ENCODE results near the gene KRTAP5-9.

KRTAP5-9 gene, protein sequence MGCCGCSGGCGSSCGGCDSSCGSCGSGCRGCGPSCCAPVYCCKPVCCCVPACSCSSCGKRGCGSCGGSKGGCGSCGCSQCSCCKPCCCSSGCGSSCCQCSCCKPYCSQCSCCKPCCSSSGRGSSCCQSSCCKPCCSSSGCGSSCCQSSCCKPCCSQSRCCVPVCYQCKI

DNA sequence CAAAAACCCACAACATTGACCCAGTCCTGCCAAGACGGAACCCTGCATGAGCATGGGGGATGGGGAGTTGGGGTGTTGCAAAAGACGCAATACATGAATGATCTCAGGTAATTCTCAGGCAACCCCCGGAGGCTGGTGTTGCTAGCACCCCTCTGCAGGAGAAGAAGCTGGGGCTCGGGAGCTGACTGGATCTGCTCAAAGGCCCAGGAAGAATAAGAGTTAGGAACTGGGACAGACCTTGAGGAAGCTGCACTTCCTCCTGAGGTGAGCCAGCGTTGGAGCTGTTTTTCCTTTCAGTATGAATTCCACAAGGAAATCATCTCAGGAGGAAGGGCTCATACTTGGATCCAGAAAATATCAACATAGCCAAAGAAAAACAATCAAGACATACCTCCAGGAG is at the start of gene KRTAP5-9:
KRTAP5-9 (plus strand) TSS at position 301 of the 400 bp plus-strand sequence. CDS start 238 bp downstream, outside the sequence.
- Histone ChIP-seq H3K27me3 (replicated peaks; ENCODE audit: control insufficient read depth, insufficient read depth, low read length) (peaks cover 18% of the 10 kb centered on the region), H3K9ac (ENCODE audit: low read length) (no peak within 1 kb of the TSS), H3K36me3 (ENCODE audit: control insufficient read depth, insufficient read depth, low read length, severe bottlenecking) (no peaks in the 10 kb centered on the region), H3K4me3 (ENCODE audit: low read length) (no peak within 1 kb of the TSS), H3K4me1 (ENCODE audit: control insufficient read depth, insufficient read depth, low read length) (no peaks in the 10 kb centered on the region), H3K9me3 (ENCODE audit: control insufficient read depth, low read length) (no peaks in the 10 kb centered on the region)
- DNase-seq (ENCODE audit: low read depth) = no peak

GRCh38 chr11:71499125-71499524 is 49.1 kb upstream of the KRTAP5-9 start:
- H3K4me1 ChIP-seq (ENCODE audit: control insufficient read depth, insufficient read depth, low read length) = peaks cover 7% of the 10 kb centered on the region
- H3K36me3 ChIP-seq (ENCODE audit: control insufficient read depth, insufficient read depth, low read length, severe bottlenecking) = peaks cover 76% of the 10 kb centered on the region
- no peak overlapping the region for H3K9ac ChIP-seq (ENCODE audit: low read length)
- no peaks in the 10 kb centered on the region for H3K27me3 ChIP-seq (replicated peaks; ENCODE audit: control insufficient read depth, insufficient read depth, low read length)
- no peak for DNase-seq (ENCODE audit: low read depth)
- H3K9me3 ChIP-seq (ENCODE audit: control insufficient read depth, low read length) = no peaks in the 10 kb centered on the region
- no peak overlapping the region for H3K4me3 ChIP-seq (ENCODE audit: low read length)

- Histone ChIP-seq H3K27me3 (replicated peaks; ENCODE audit: control insufficient read depth, insufficient read depth, low read length) (no peaks in the 10 kb centered on the region), H3K4me3 (ENCODE audit: low read length) (no peak overlapping the region), H3K9ac (ENCODE audit: low read length) (no peak overlapping the region), H3K4me1 (ENCODE audit: control insufficient read depth, insufficient read depth, low read length) (peaks cover 7% of the 10 kb centered on the region), H3K36me3 (ENCODE audit: control insufficient read depth, insufficient read depth, low read length, severe bottlenecking) (peaks cover 78% of the 10 kb centered on the region), H3K9me3 (ENCODE audit: control insufficient read depth, low read length) (no peaks in the 10 kb centered on the region)
- DNase-seq (ENCODE audit: low read depth) = no peak
Measured at GRCh38 chr11:71499546-71499945, 48.7 kb upstream of the KRTAP5-9 start.

GRCh38 chr11:71500601-71501021 is 47.6 kb upstream of the KRTAP5-9 start:
- DNase-seq (ENCODE audit: low read depth) = no peak
- no peak overlapping the region for H3K4me3 ChIP-seq (ENCODE audit: low read length)
- peaks cover 7% of the 10 kb centered on the region for H3K4me1 ChIP-seq (ENCODE audit: control insufficient read depth, insufficient read depth, low read length)
- peaks cover 70% of the 10 kb centered on the region for H3K36me3 ChIP-seq (ENCODE audit: control insufficient read depth, insufficient read depth, low read length, severe bottlenecking)
- H3K27me3 ChIP-seq (replicated peaks; ENCODE audit: control insufficient read depth, insufficient read depth, low read length) = no peaks in the 10 kb centered on the region
- H3K9me3 ChIP-seq (ENCODE audit: control insufficient read depth, low read length) = no peaks in the 10 kb centered on the region
- no peak overlapping the region for H3K9ac ChIP-seq (ENCODE audit: low read length)

DNA sequence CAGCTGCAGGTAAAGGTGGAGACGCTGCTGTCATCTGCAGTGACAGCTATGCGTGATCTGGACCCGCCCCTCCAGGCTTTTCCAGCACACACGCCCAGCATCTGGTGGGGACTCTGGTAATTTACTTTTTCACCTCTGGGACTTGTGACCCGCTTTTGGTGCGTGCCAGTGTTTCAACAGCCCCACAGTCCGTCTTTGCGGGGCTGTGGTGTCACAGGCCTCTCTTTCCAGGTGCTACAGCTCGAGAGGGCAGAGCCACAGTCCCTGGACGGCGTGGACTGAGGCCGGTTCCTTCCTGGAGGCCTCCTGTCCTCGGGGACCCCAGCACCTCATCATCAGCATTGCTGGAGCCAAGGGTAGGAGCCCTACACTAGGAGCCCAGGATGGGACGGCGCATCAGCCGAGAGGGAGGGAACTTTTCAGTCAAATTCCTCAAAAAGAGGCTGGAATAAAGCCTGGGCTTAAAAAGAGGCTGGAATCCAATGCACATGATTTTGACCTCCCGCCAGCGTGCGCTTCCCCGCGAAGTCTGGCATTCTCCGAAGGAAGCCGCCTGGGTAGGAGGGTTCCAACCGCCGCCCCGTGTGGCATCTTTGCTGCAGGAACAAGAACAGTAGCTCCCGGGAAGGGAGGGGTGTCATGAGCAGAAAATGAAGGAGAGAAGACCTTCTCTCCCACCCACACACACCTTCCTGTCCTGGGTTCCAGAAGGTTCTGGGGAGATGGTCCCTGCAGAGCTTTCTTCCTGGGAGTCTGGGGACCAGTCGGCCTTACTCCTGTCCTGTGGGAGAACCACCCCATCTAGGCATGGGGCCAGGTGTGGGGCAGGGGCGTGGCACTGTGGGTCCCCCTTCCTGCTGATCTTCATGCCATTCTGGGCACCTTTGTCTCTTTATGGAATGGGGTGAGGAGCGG is 46.9 kb upstream of the KRTAP5-9 start:
- Histone ChIP-seq H3K9me3 (ENCODE audit: control insufficient read depth, low read length) (no peaks in the 10 kb centered on the region), H3K4me3 (ENCODE audit: low read length) (no peak overlapping the region), H3K9ac (ENCODE audit: low read length) (no peak overlapping the region), H3K27me3 (replicated peaks; ENCODE audit: control insufficient read depth, insufficient read depth, low read length) (no peaks in the 10 kb centered on the region), H3K4me1 (ENCODE audit: control insufficient read depth, insufficient read depth, low read length) (peaks cover 7% of the 10 kb centered on the region), H3K36me3 (ENCODE audit: control insufficient read depth, insufficient read depth, low read length, severe bottlenecking) (peaks cover 69% of the 10 kb centered on the region)
- DNase-seq (ENCODE audit: low read depth) = no peak

GRCh38 chr11:71502026-71502425 is 46.2 kb upstream of the KRTAP5-9 start:
- H3K36me3 ChIP-seq (ENCODE audit: control insufficient read depth, insufficient read depth, low read length, severe bottlenecking) = peaks cover 71% of the 10 kb centered on the region
- H3K4me3 ChIP-seq (ENCODE audit: low read length) = no peak overlapping the region
- H3K9ac ChIP-seq (ENCODE audit: low read length) = no peak overlapping the region
- H3K27me3 ChIP-seq (replicated peaks; ENCODE audit: control insufficient read depth, insufficient read depth, low read length) = no peaks in the 10 kb centered on the region
- DNase-seq (ENCODE audit: low read depth) = no peak
- H3K4me1 ChIP-seq (ENCODE audit: control insufficient read depth, insufficient read depth, low read length) = peaks cover 7% of the 10 kb centered on the region
- H3K9me3 ChIP-seq (ENCODE audit: control insufficient read depth, low read length) = no peaks in the 10 kb centered on the region

GRCh38 chr11:71502871-71503435 is 45.3 kb upstream of the KRTAP5-9 start:
- Histone ChIP-seq H3K27me3 (replicated peaks; ENCODE audit: control insufficient read depth, insufficient read depth, low read length) (no peaks in the 10 kb centered on the region), H3K9ac (ENCODE audit: low read length) (no peak overlapping the region)

DNA sequence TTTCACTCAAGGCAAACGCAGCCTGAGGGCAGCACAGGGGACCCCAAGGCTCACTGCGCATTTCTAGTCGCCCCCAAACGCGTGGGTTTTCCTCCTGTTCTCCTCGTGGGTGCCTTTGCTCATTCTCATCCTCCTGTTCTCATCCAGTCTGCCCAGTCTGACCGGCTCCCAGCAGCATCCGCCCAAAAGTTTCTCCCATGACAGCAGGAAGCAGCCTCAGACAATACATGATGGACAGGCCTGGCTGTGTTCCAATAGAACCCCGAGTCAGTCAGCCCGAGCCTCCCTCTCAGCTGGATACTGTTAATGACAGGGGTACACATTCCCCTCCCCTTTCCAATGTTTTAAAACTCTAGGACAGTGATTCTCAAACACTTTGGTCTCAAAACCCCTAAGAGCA is 43.7 kb upstream of the KRTAP5-9 start:
- H3K9ac ChIP-seq (ENCODE audit: low read length) = no peak overlapping the region
- H3K9me3 ChIP-seq (ENCODE audit: control insufficient read depth, low read length) = peaks cover 12% of the 10 kb centered on the region
- H3K4me1 ChIP-seq (ENCODE audit: control insufficient read depth, insufficient read depth, low read length) = peaks cover 7% of the 10 kb centered on the region
- peaks cover 51% of the 10 kb centered on the region for H3K36me3 ChIP-seq (ENCODE audit: control insufficient read depth, insufficient read depth, low read length, severe bottlenecking)
- no peaks in the 10 kb centered on the region for H3K27me3 ChIP-seq (replicated peaks; ENCODE audit: control insufficient read depth, insufficient read depth, low read length)
- no peak overlapping the region for H3K4me3 ChIP-seq (ENCODE audit: low read length)
- DNase-seq (ENCODE audit: low read depth) = no peak

More at GRCh38 chr11:71502871-71503435, 45.3 kb upstream of the KRTAP5-9 start:
- peaks cover 63% of the 10 kb centered on the region for H3K36me3 ChIP-seq (ENCODE audit: control insufficient read depth, insufficient read depth, low read length, severe bottlenecking)
- H3K4me3 ChIP-seq (ENCODE audit: low read length) = no peak overlapping the region
- H3K4me1 ChIP-seq (ENCODE audit: control insufficient read depth, insufficient read depth, low read length) = peaks cover 7% of the 10 kb centered on the region
- peaks cover under 1% of the 10 kb centered on the region for H3K9me3 ChIP-seq (ENCODE audit: control insufficient read depth, low read length)
- DNase-seq (ENCODE audit: low read depth) = no peak

GRCh38 chr11:71505001-71505400 is 43.2 kb upstream of the KRTAP5-9 start:
- DNase-seq (ENCODE audit: low read depth) = no peak
- Histone ChIP-seq H3K4me1 (ENCODE audit: control insufficient read depth, insufficient read depth, low read length) (peaks cover 6% of the 10 kb centered on the region), H3K27me3 (replicated peaks; ENCODE audit: control insufficient read depth, insufficient read depth, low read length) (no peaks in the 10 kb centered on the region), H3K4me3 (ENCODE audit: low read length) (no peak overlapping the region), H3K9ac (ENCODE audit: low read length) (no peak overlapping the region), H3K9me3 (ENCODE audit: control insufficient read depth, low read length) (peaks cover 15% of the 10 kb centered on the region), H3K36me3 (ENCODE audit: control insufficient read depth, insufficient read depth, low read length, severe bottlenecking) (peaks cover 46% of the 10 kb centered on the region)

DNA sequence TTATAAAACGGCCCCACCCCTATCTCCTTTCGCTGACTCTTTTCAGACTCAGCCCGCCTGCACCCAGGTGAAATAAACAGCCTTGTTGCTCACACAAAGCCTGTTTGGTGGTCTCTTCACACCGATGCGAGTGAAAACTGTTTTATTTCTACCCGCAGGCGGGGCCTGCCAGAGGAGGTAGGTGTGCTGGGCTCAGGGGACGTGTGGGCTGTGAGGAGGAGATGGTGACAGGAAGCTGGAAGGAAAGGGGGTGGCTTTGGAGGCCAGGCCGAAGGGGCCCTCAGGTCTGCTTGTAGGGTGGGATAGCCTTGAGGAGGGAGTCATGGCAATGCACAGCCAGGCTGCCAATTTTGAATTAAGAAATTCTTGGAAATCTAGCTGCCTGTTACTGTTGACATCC is 42.4 kb upstream of the KRTAP5-9 start:
- H3K27me3 ChIP-seq (replicated peaks; ENCODE audit: control insufficient read depth, insufficient read depth, low read length) = no peaks in the 10 kb centered on the region
- peaks cover 38% of the 10 kb centered on the region for H3K36me3 ChIP-seq (ENCODE audit: control insufficient read depth, insufficient read depth, low read length, severe bottlenecking)
- no peak for DNase-seq (ENCODE audit: low read depth)
- peaks cover 19% of the 10 kb centered on the region for H3K9me3 ChIP-seq (ENCODE audit: control insufficient read depth, low read length)
- H3K9ac ChIP-seq (ENCODE audit: low read length) = no peak overlapping the region
- no peak overlapping the region for H3K4me3 ChIP-seq (ENCODE audit: low read length)
- no peaks in the 10 kb centered on the region for H3K4me1 ChIP-seq (ENCODE audit: control insufficient read depth, insufficient read depth, low read length)

DNA sequence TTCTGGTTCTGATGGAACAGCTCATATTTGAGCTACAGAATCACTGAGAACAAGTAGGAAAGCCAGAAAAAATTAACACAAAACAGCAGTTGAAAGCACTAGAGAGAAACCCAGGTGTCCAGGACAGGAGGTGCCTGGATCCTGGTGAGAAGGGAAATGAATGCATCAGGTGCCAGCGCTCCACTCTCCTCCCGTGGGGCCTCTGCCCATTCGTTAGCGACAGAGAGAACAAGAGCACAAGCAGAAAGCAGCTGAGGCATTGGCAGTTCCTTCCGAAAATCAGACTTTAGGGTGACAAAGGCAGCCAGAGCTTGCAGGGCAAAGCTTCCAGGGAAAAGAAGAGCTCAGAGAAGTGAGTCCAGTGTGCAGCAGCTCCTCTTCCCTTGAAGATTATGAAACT is 41.1 kb upstream of the KRTAP5-9 start:
- H3K4me3 ChIP-seq (ENCODE audit: low read length) = no peak overlapping the region
- peaks cover 26% of the 10 kb centered on the region for H3K36me3 ChIP-seq (ENCODE audit: control insufficient read depth, insufficient read depth, low read length, severe bottlenecking)
- no peak for DNase-seq (ENCODE audit: low read depth)
- H3K27me3 ChIP-seq (replicated peaks; ENCODE audit: control insufficient read depth, insufficient read depth, low read length) = no peaks in the 10 kb centered on the region
- no peaks in the 10 kb centered on the region for H3K4me1 ChIP-seq (ENCODE audit: control insufficient read depth, insufficient read depth, low read length)
- peaks cover 19% of the 10 kb centered on the region for H3K9me3 ChIP-seq (ENCODE audit: control insufficient read depth, low read length)
- H3K9ac ChIP-seq (ENCODE audit: low read length) = no peak overlapping the region
